Astrocyte (in vitro differentiated cells and primary cell): ENCODE measurements around the gene BARX2.

Experiments used
- CTCF ChIP-seq: IDR thresholded peaks from 2 replicates; pipeline ENCODE4 v1.5.1; 2011; ENCODE audit warnings: low read depth, mild to moderate bottlenecking, inconsistent platforms, low read length, moderate library complexity; ENCODE audit not compliant: insufficient read depth
- EZH2 ChIP-seq: IDR thresholded peaks from 2 replicates; pipeline ENCODE4 v1.6.1; 2012; ENCODE audit warnings: mild to moderate bottlenecking, low read length, inconsistent platforms; ENCODE audit not compliant: insufficient read depth

GRCh38 chr11:129435499-129436245, 60.0 kb downstream of the BARX2 start:
- TF ChIP-seq CTCF, result no peak
- TF ChIP-seq EZH2, result no peak
